Neural crest cell (in vitro differentiated cells): Measurements from ENCODE around the gene HSPBP1. TPM values are rescaled to one million over a fixed set of nuclear protein-coding genes. Genes with fewer than 3 reads are reported as not detected.

Experiments
- DNase-seq: peaks from one replicate; pipeline ENCODE4 v3.0.0; 2021; ENCODE audit warnings: low read depth, mixed read lengths, low spot score
- H3K27ac Mint-ChIP-seq: one replicate; pipeline ENCODE4 v1.8.0; 2021; ENCODE audit warnings: mild to moderate bottlenecking, mixed read lengths; ENCODE audit not compliant: unreplicated experiment
- H3K27me3 Mint-ChIP-seq: 2 replicates; pipeline ENCODE4 v1.8.0; 2021; ENCODE audit warnings: low read depth, mild to moderate bottlenecking, mixed read lengths
- H3K36me3 Mint-ChIP-seq: 2 replicates; pipeline ENCODE4 v1.8.0; 2021; ENCODE audit warnings: low read depth, mild to moderate bottlenecking, mixed read lengths
- H3K4me1 Mint-ChIP-seq: 2 replicates; pipeline ENCODE4 v1.8.0; 2021; ENCODE audit warnings: mixed read lengths
- H3K4me3 Mint-ChIP-seq: one replicate; pipeline ENCODE4 v1.8.0; 2021; ENCODE audit warnings: mild to moderate bottlenecking, mixed read lengths
- H3K9me3 Mint-ChIP-seq: 2 replicates; pipeline ENCODE4 v1.8.0; 2021; ENCODE audit warnings: mixed read lengths
- total RNA-seq: library from RNA; stranded (reverse); gene quantifications from 2 replicates; pipeline ENCODE4 v1.2.1, GENCODE V29; 2021
- TF ChIP-seq, protein P1 (sequence below): fragments of 200-600 bp; sonication (generic); conservative IDR thresholded peaks from 2 replicates; pipeline ENCODE4 v1.5.0; 2021; ENCODE audit warnings: antibody characterized with exemption, mild to moderate bottlenecking

HSPBP1 gene
- total RNA-seq, 1 donor from 2014 or later, result 54.7 TPM

DNA sequence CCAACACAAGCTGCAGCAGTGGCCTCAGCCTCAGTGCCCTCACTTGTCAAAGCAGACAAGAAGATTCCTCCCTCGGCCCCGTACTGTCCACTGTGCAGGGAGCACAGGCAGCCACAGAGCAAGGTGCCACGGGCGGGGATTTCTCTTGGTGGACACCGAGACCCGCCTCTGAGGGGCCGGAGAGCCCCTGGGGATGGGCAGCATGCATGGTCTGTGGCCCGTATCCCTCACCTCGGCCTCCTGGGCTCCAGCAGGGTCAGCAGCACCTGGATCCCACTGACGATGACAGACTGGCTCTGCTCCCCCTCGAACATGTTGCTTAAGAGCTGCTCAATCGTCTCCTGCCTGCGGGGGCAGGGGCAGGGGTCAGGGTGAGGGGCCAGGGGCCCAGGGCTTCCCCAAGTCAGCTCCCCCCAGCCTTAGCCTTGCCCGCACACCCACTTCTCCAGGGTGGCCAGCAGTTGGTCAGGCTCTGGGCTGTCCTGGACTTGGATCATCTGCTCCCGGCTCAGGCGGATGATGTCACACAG is 37.9 kb downstream of the HSPBP1 start:
- Mint-ChIP-seq H3K9me3 (no peaks in the 10 kb centered on the region), H3K4me1 (no peaks in the 10 kb centered on the region), H3K4me3 (no peak overlapping the region), H3K27me3 (no peaks in the 10 kb centered on the region), H3K27ac (no peak overlapping the region), H3K36me3 (peaks cover 5% of the 10 kb centered on the region)
- DNase-seq, result no peak
- TF ChIP-seq, protein P1, sequence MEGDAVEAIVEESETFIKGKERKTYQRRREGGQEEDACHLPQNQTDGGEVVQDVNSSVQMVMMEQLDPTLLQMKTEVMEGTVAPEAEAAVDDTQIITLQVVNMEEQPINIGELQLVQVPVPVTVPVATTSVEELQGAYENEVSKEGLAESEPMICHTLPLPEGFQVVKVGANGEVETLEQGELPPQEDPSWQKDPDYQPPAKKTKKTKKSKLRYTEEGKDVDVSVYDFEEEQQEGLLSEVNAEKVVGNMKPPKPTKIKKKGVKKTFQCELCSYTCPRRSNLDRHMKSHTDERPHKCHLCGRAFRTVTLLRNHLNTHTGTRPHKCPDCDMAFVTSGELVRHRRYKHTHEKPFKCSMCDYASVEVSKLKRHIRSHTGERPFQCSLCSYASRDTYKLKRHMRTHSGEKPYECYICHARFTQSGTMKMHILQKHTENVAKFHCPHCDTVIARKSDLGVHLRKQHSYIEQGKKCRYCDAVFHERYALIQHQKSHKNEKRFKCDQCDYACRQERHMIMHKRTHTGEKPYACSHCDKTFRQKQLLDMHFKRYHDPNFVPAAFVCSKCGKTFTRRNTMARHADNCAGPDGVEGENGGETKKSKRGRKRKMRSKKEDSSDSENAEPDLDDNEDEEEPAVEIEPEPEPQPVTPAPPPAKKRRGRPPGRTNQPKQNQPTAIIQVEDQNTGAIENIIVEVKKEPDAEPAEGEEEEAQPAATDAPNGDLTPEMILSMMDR, result no peak

GRCh38 chr19:55241143-55241934 is 38.6 kb downstream of the HSPBP1 start:
- H3K27me3 Mint-ChIP-seq, result no peaks in the 10 kb centered on the region
- no peak overlapping the region for H3K27ac Mint-ChIP-seq
- no peak for DNase-seq
- no peaks in the 10 kb centered on the region for H3K9me3 Mint-ChIP-seq
- H3K4me3 Mint-ChIP-seq, result no peak overlapping the region
- no peaks in the 10 kb centered on the region for H3K4me1 Mint-ChIP-seq
- TF ChIP-seq, protein P1, result no peak
- peaks cover 7% of the 10 kb centered on the region for H3K36me3 Mint-ChIP-seq

DNA sequence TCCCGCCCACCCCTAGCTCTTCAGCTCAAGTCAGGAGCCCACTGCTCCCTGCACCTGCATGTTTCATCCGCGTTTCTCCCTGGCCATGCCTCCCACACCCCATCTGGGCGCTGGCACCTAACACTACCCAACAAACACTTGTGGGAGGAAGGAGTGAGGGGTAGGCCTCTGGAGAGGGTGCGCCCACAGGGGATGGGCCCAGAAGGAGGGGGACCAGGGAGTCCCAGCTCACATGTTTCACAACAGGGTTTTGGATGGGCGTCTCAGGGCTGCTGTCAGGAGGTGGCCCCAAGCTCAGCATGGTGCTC is 39.2 kb downstream of the HSPBP1 start:
- H3K9me3 Mint-ChIP-seq, result no peaks in the 10 kb centered on the region
- no peaks in the 10 kb centered on the region for H3K4me1 Mint-ChIP-seq
- peaks cover 11% of the 10 kb centered on the region for H3K36me3 Mint-ChIP-seq
- no peaks in the 10 kb centered on the region for H3K27me3 Mint-ChIP-seq
- no peak for DNase-seq
- TF ChIP-seq, protein P1, result no peak
- no peak overlapping the region for H3K27ac Mint-ChIP-seq
- no peak overlapping the region for H3K4me3 Mint-ChIP-seq

GRCh38 chr19:55239004-55239403 is 40.9 kb downstream of the HSPBP1 start:
- no peak overlapping the region for H3K27ac Mint-ChIP-seq
- no peaks in the 10 kb centered on the region for H3K4me1 Mint-ChIP-seq
- H3K36me3 Mint-ChIP-seq, result peaks cover 16% of the 10 kb centered on the region
- H3K4me3 Mint-ChIP-seq, result no peak overlapping the region
- no peaks in the 10 kb centered on the region for H3K9me3 Mint-ChIP-seq
- no peaks in the 10 kb centered on the region for H3K27me3 Mint-ChIP-seq
- DNase-seq, result no peak
- TF ChIP-seq, protein P1, result no peak

DNA sequence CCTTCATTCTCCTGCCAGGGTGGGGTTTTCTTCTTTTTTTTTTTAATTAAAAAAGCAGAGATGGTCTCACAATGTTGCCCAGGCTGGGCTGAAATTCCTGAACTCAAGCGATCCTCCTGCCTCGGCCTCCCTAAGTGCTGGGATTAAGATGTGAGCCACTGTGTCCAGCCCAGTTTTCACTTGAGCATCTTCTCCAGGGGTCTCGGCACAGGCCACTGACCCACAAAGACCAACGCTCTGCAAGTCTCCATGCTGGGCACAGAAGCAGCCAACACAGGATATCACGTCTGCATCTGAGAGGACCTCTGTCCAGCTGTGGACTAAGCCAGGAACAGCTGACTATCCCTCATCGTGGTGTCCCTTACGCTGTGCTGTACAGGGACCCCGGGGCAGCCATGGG is 41.9 kb downstream of the HSPBP1 start:
- no peaks in the 10 kb centered on the region for H3K9me3 Mint-ChIP-seq
- TF ChIP-seq, protein P1, result no peak
- H3K4me3 Mint-ChIP-seq, result no peak overlapping the region
- peaks cover 16% of the 10 kb centered on the region for H3K36me3 Mint-ChIP-seq
- H3K27ac Mint-ChIP-seq, result no peak overlapping the region
- no peak for DNase-seq
- H3K27me3 Mint-ChIP-seq, result no peaks in the 10 kb centered on the region
- no peaks in the 10 kb centered on the region for H3K4me1 Mint-ChIP-seq
